ENCODE results near the gene VGLL4. TPM values are rescaled to one million over a fixed set of nuclear protein-coding genes. Genes with fewer than 3 reads are reported as not detected.

Gene VGLL4
- polyA plus RNA-seq, 3 donors: 8.5 to 13.2 (median 10.0) TPM

DNA sequence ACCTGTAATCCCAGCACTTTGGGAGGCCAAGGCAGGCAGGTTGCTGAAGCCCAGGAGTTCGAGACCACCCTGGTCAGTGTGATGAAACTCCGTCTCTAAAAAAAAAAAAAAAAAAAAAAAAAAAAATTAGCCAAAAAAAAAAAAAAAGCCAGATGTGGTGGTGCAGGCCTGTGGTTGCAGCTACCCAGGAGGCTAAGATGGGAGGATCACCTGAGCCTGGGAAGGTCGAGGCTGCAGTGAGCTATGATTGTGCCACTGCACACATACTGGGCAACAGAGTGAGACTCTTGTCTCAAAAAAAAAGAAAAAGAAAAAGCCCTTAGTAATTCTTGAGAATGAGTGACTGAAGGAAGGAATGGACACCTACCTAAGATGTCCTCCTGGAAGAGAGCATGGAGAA is 105.1 kb downstream of the VGLL4 start:
- Histone ChIP-seq H3K36me3 (replicated peaks in 1 of 2; ENCODE audit: control insufficient read depth in 1 of 2, insufficient read depth in 2 of 2, low read length in 2 of 2) (peaks cover 0 to 44% of the 10 kb centered on the region in 2 donors), H3K79me2 (ENCODE audit: insufficient read depth, low read length) (no peaks in the 10 kb centered on the region), H3K4me1 (ENCODE audit: control insufficient read depth in 1 of 2, insufficient read depth in 2 of 2, low read length in 2 of 2) (peaks cover 19 to 22% of the 10 kb centered on the region in 2 donors), H2AFZ (ENCODE audit: insufficient read depth, low read depth, low read length, poor library complexity, severe bottlenecking) (no peak overlapping the region), H3K9me3 (replicated peaks in 1 of 2; ENCODE audit: control insufficient read depth in 1 of 2, insufficient read depth in 1 of 2, low read length in 2 of 2) (peaks cover 0 to 12% of the 10 kb centered on the region in 2 donors), H3K9ac (ENCODE audit: insufficient read depth, low read length, poor library complexity, severe bottlenecking) (no peak overlapping the region), H4K20me1 (ENCODE audit: insufficient read depth, low read length) (peaks cover 93% of the 10 kb centered on the region), H3K27ac (ENCODE audit: low read depth in 1 of 2, low read length in 2 of 2) (no peak overlapping the region), H3K4me2 (replicated peaks; ENCODE audit: extremely low read depth, low read length, poor library complexity, severe bottlenecking) (no peak overlapping the region), H3K4me3 (replicated peaks in 1 of 3; ENCODE audit: low read depth in 2 of 3, low read length in 3 of 3) (no peak overlapping the region), H3K27me3 (ENCODE audit: control insufficient read depth in 2 of 2, insufficient read depth in 2 of 2, low read length in 2 of 2) (no peaks in the 10 kb centered on the region)
- peaks cover 38% of the 10 kb centered on the region for H3K4me1 Mint-ChIP-seq
- intact Hi-C loops (cut with micrococcal nuclease): no loop called here
- H3K9me3 Mint-ChIP-seq: peaks cover under 1 to 7% (median 4%) of the 10 kb centered on the region in 7 donors
- peaks cover 0 to 5% (median 0%) of the 10 kb centered on the region in 3 donors for H3K27me3 Mint-ChIP-seq (ENCODE audit: low read depth in 3 of 3)
- no peak for DNase-seq
- peak overlapping the region in 1 of 7 donors; percentile 58 for H3K27ac Mint-ChIP-seq
- peaks cover 21 to 64% of the 10 kb centered on the region in 2 donors for H3K36me3 Mint-ChIP-seq
- 100% methylated on average over 1 of the region's 3 CpGs for WGBS (ENCODE audit: insufficient coverage)
- H3K4me3 Mint-ChIP-seq: no peak overlapping the region
- TF ChIP-seq, protein P1, sequence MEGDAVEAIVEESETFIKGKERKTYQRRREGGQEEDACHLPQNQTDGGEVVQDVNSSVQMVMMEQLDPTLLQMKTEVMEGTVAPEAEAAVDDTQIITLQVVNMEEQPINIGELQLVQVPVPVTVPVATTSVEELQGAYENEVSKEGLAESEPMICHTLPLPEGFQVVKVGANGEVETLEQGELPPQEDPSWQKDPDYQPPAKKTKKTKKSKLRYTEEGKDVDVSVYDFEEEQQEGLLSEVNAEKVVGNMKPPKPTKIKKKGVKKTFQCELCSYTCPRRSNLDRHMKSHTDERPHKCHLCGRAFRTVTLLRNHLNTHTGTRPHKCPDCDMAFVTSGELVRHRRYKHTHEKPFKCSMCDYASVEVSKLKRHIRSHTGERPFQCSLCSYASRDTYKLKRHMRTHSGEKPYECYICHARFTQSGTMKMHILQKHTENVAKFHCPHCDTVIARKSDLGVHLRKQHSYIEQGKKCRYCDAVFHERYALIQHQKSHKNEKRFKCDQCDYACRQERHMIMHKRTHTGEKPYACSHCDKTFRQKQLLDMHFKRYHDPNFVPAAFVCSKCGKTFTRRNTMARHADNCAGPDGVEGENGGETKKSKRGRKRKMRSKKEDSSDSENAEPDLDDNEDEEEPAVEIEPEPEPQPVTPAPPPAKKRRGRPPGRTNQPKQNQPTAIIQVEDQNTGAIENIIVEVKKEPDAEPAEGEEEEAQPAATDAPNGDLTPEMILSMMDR (IDR thresholded peaks at IDR 0.05): no peak

DNA sequence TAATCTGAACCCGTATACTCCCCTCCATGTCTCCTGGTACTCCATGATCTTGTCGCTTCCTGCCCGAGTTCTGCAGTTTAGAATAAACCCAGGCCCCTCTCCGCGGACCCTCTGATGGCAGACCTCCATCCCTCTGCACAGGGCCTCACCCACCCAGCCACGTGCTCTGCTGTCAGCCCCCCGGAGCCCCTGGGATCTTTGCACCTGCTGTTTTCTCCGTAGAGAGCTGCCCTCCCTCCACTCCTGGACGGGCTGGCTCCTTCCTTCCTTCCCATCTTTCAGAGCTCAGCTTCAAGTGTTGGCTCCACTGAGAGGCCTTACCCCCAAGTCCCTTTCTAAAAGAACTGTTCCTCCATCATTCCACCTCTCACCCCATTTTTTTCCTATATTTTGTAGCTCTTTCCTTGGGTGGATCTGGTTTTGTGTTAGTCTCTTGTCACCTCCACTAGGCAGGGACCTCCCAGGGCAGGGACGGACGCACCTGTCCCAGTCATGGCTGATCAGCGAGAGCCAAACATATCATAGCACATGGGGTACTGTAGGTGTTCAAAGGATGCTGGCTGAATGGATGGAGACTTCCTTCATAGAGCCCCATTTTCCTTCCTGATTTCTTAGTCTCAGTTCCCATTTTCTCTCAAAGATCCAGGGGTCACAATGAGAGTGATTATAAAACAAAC is 106.6 kb downstream of the VGLL4 start:
- no peaks in the 10 kb centered on the region for H3K9me3 Mint-ChIP-seq
- Histone ChIP-seq H3K27me3 (ENCODE audit: control insufficient read depth in 2 of 2, insufficient read depth in 2 of 2, low read length in 2 of 2) (no peaks in the 10 kb centered on the region), H3K4me3 (replicated peaks in 1 of 3; ENCODE audit: low read depth in 2 of 3, low read length in 3 of 3) (no peak overlapping the region), H3K79me2 (ENCODE audit: insufficient read depth, low read length) (no peaks in the 10 kb centered on the region), H3K4me2 (replicated peaks; ENCODE audit: extremely low read depth, low read length, poor library complexity, severe bottlenecking) (no peak overlapping the region), H3K27ac (ENCODE audit: low read depth in 1 of 2, low read length in 2 of 2) (no peak overlapping the region), H2AFZ (ENCODE audit: insufficient read depth, low read depth, low read length, poor library complexity, severe bottlenecking) (no peak overlapping the region), H3K9me3 (replicated peaks in 1 of 2; ENCODE audit: control insufficient read depth in 1 of 2, insufficient read depth in 1 of 2, low read length in 2 of 2) (no peaks in the 10 kb centered on the region), H3K9ac (ENCODE audit: insufficient read depth, low read length, poor library complexity, severe bottlenecking) (no peak overlapping the region), H3K36me3 (replicated peaks in 1 of 2; ENCODE audit: control insufficient read depth in 1 of 2, insufficient read depth in 2 of 2, low read length in 2 of 2) (peaks cover 1 to 53% of the 10 kb centered on the region in 2 donors), H4K20me1 (ENCODE audit: insufficient read depth, low read length) (peaks cover 92% of the 10 kb centered on the region), H3K4me1 (ENCODE audit: control insufficient read depth in 1 of 2, insufficient read depth in 2 of 2, low read length in 2 of 2) (peaks cover 16 to 20% of the 10 kb centered on the region in 2 donors)
- 93% methylated on average over 9 of the region's 12 CpGs for WGBS (ENCODE audit: insufficient coverage)
- peak overlapping the region in 3 of 7 donors; percentile 46 to 73 (median 70) for H3K27ac Mint-ChIP-seq
- H3K27me3 Mint-ChIP-seq (ENCODE audit: low read depth in 3 of 3): peaks cover 0 to 5% (median 0%) of the 10 kb centered on the region in 3 donors
- no peak overlapping the region for H3K4me3 Mint-ChIP-seq
- H3K36me3 Mint-ChIP-seq: peaks cover 25 to 53% of the 10 kb centered on the region in 2 donors
- peak in 1 of 3 donors; percentile 15 for DNase-seq
- peaks cover 31% of the 10 kb centered on the region for H3K4me1 Mint-ChIP-seq
- TF ChIP-seq, protein P1 (IDR thresholded peaks at IDR 0.05): no peak
- intact Hi-C loops (cut with micrococcal nuclease): no loop called here
